ENCODE measurements around the gene DMC1.

DMC1 gene

GRCh38 chr22:38566726-38567504 lies 3.1 kb downstream of the DMC1 start:
- DNase-seq = no peak
- Histone ChIP-seq H3K9ac (ENCODE audit: low read length) (no peak overlapping the region), H2BK15ac (ENCODE audit: low read depth, poor library complexity, severe bottlenecking) (no peak overlapping the region), H3K4me1 (ENCODE audit: control insufficient read depth, insufficient read depth, low read depth, low read length) (peaks cover 8% of the 10 kb centered on the region), H2BK5ac (ENCODE audit: low read depth, low read length, poor library complexity, severe bottlenecking) (no peak overlapping the region), H4K91ac (ENCODE audit: low read length) (no peak overlapping the region), H2BK12ac (ENCODE audit: low read length in 2 of 2) (no peak overlapping the region), H2BK120ac (ENCODE audit: low read depth, low read length) (no peak overlapping the region), H3K27ac (ENCODE audit: low read length, poor library complexity, severe bottlenecking) (no peak overlapping the region), H3K4ac (ENCODE audit: low read depth in 1 of 2, low read length in 2 of 2) (no peak overlapping the region), H3K27me3 (ENCODE audit: control insufficient read depth in 1 of 2, insufficient read depth in 1 of 2, low read length in 2 of 2) (no peaks in the 10 kb centered on the region), H3K79me1 (replicated peaks; ENCODE audit: low read length, poor library complexity, severe bottlenecking) (no peaks in the 10 kb centered on the region), H3K18ac (ENCODE audit: low read depth in 1 of 2, low read length in 2 of 2) (no peak overlapping the region), H3K23ac (ENCODE audit: low read length in 2 of 2) (no peak overlapping the region), H4K8ac (ENCODE audit: low read length) (no peak overlapping the region), H2AFZ (ENCODE audit: low read depth, low read length) (no peak overlapping the region), H3K14ac (ENCODE audit: low read length in 2 of 2) (no peak overlapping the region), H3K36me3 (ENCODE audit: control insufficient read depth in 1 of 2, insufficient read depth in 2 of 2, low read depth in 1 of 2, low read length in 2 of 2) (no peaks in the 10 kb centered on the region), H3K4me3 (ENCODE audit: insufficient read depth in 1 of 2, low read depth in 1 of 2, low read length in 2 of 2) (no peak overlapping the region), H3K9me3 (ENCODE audit: control insufficient read depth, low read length) (no peaks in the 10 kb centered on the region), H3K4me2 (ENCODE audit: low read length, poor library complexity, severe bottlenecking) (no peak overlapping the region), H2AK5ac (ENCODE audit: low read length, severe bottlenecking) (no peak overlapping the region)
- 71% methylated on average over 3 of the region's 3 CpGs for WGBS

GRCh38 chr22:38565441-38565840 lies 4.5 kb downstream of the DMC1 start:
- 100% methylated on average over 1 of the region's 1 CpG for WGBS
- Histone ChIP-seq H3K4me3 (ENCODE audit: insufficient read depth in 1 of 2, low read depth in 1 of 2, low read length in 2 of 2) (no peak overlapping the region), H3K9me3 (ENCODE audit: control insufficient read depth, low read length) (no peaks in the 10 kb centered on the region)

GRCh38 chr22:38564669-38565068 lies 5.3 kb downstream of the DMC1 start:
- H3K23ac ChIP-seq (ENCODE audit: low read length in 2 of 2) = no peak overlapping the region
- WGBS = 75% methylated on average over 1 of the region's 2 CpGs
- H2BK15ac ChIP-seq (ENCODE audit: low read depth, poor library complexity, severe bottlenecking) = no peak overlapping the region
- no peak overlapping the region for H2BK5ac ChIP-seq (ENCODE audit: low read depth, low read length, poor library complexity, severe bottlenecking)
- no peak overlapping the region for H3K4me2 ChIP-seq (ENCODE audit: low read length, poor library complexity, severe bottlenecking)
- no peak overlapping the region for H3K18ac ChIP-seq (ENCODE audit: low read depth in 1 of 2, low read length in 2 of 2)
- no peak overlapping the region for H3K27ac ChIP-seq (ENCODE audit: low read length, poor library complexity, severe bottlenecking)
- no peaks in the 10 kb centered on the region for H3K9me3 ChIP-seq (ENCODE audit: control insufficient read depth, low read length)
- H3K4ac ChIP-seq (ENCODE audit: low read depth in 1 of 2, low read length in 2 of 2) = no peak overlapping the region
- DNase-seq = no peak
- no peaks in the 10 kb centered on the region for H3K36me3 ChIP-seq (ENCODE audit: control insufficient read depth in 1 of 2, insufficient read depth in 2 of 2, low read depth in 1 of 2, low read length in 2 of 2)
- no peak overlapping the region for H4K91ac ChIP-seq (ENCODE audit: low read length)
- H3K4me3 ChIP-seq (ENCODE audit: insufficient read depth in 1 of 2, low read depth in 1 of 2, low read length in 2 of 2) = no peak overlapping the region
- H3K14ac ChIP-seq (ENCODE audit: low read length in 2 of 2) = no peak overlapping the region
- H4K8ac ChIP-seq (ENCODE audit: low read length) = no peak overlapping the region
- no peak overlapping the region for H2BK120ac ChIP-seq (ENCODE audit: low read depth, low read length)
- no peak overlapping the region for H2AK5ac ChIP-seq (ENCODE audit: low read length, severe bottlenecking)
- peaks cover 3% of the 10 kb centered on the region for H3K4me1 ChIP-seq (ENCODE audit: control insufficient read depth, insufficient read depth, low read depth, low read length)
- no peak overlapping the region for H2AFZ ChIP-seq (ENCODE audit: low read depth, low read length)
- H3K27me3 ChIP-seq (ENCODE audit: control insufficient read depth in 1 of 2, insufficient read depth in 1 of 2, low read length in 2 of 2) = no peaks in the 10 kb centered on the region
- H3K79me1 ChIP-seq (replicated peaks; ENCODE audit: low read length, poor library complexity, severe bottlenecking) = no peaks in the 10 kb centered on the region
- H3K9ac ChIP-seq (ENCODE audit: low read length) = no peak overlapping the region
- no peak overlapping the region for H2BK12ac ChIP-seq (ENCODE audit: low read length in 2 of 2)

More at GRCh38 chr22:38565441-38565840, 4.5 kb downstream of the DMC1 start:
- no peak overlapping the region for H2BK120ac ChIP-seq (ENCODE audit: low read depth, low read length)
- no peak overlapping the region for H3K4me2 ChIP-seq (ENCODE audit: low read length, poor library complexity, severe bottlenecking)
- no peak overlapping the region for H2BK5ac ChIP-seq (ENCODE audit: low read depth, low read length, poor library complexity, severe bottlenecking)
- H3K4me1 ChIP-seq (ENCODE audit: control insufficient read depth, insufficient read depth, low read depth, low read length) = peaks cover 6% of the 10 kb centered on the region
- no peak overlapping the region for H3K27ac ChIP-seq (ENCODE audit: low read length, poor library complexity, severe bottlenecking)
- no peak overlapping the region for H2AK5ac ChIP-seq (ENCODE audit: low read length, severe bottlenecking)
- H3K23ac ChIP-seq (ENCODE audit: low read length in 2 of 2) = no peak overlapping the region
- DNase-seq = no peak
- H4K8ac ChIP-seq (ENCODE audit: low read length) = no peak overlapping the region
- no peaks in the 10 kb centered on the region for H3K79me1 ChIP-seq (replicated peaks; ENCODE audit: low read length, poor library complexity, severe bottlenecking)
- no peak overlapping the region for H3K4ac ChIP-seq (ENCODE audit: low read depth in 1 of 2, low read length in 2 of 2)
- H2BK15ac ChIP-seq (ENCODE audit: low read depth, poor library complexity, severe bottlenecking) = no peak overlapping the region
- no peak overlapping the region for H3K9ac ChIP-seq (ENCODE audit: low read length)
- no peaks in the 10 kb centered on the region for H3K36me3 ChIP-seq (ENCODE audit: control insufficient read depth in 1 of 2, insufficient read depth in 2 of 2, low read depth in 1 of 2, low read length in 2 of 2)
- H2AFZ ChIP-seq (ENCODE audit: low read depth, low read length) = no peak overlapping the region
- H3K14ac ChIP-seq (ENCODE audit: low read length in 2 of 2) = no peak overlapping the region
- no peaks in the 10 kb centered on the region for H3K27me3 ChIP-seq (ENCODE audit: control insufficient read depth in 1 of 2, insufficient read depth in 1 of 2, low read length in 2 of 2)
- no peak overlapping the region for H4K91ac ChIP-seq (ENCODE audit: low read length)
- no peak overlapping the region for H2BK12ac ChIP-seq (ENCODE audit: low read length in 2 of 2)
- no peak overlapping the region for H3K18ac ChIP-seq (ENCODE audit: low read depth in 1 of 2, low read length in 2 of 2)

- H3K36me3 ChIP-seq (ENCODE audit: control insufficient read depth in 1 of 2, insufficient read depth in 2 of 2, low read depth in 1 of 2, low read length in 2 of 2) = no peaks in the 10 kb centered on the region
- DNase-seq = no peak
- H3K4me1 ChIP-seq (ENCODE audit: control insufficient read depth, insufficient read depth, low read depth, low read length) = no peaks in the 10 kb centered on the region
These were observed 15.7 kb downstream of the DMC1 start for GRCh38 chr22:38554281-38554680.

More at GRCh38 chr22:38554281-38554680, 15.7 kb downstream of the DMC1 start:
- Histone ChIP-seq H3K9me3 (ENCODE audit: control insufficient read depth, low read length) (no peaks in the 10 kb centered on the region), H3K4me2 (ENCODE audit: low read length, poor library complexity, severe bottlenecking) (no peak overlapping the region), H2BK5ac (ENCODE audit: low read depth, low read length, poor library complexity, severe bottlenecking) (no peak overlapping the region), H2BK120ac (ENCODE audit: low read depth, low read length) (no peak overlapping the region), H3K4me3 (ENCODE audit: insufficient read depth in 1 of 2, low read depth in 1 of 2, low read length in 2 of 2) (no peak overlapping the region), H3K27ac (ENCODE audit: low read length, poor library complexity, severe bottlenecking) (no peak overlapping the region), H3K14ac (ENCODE audit: low read length in 2 of 2) (no peak overlapping the region), H2AFZ (ENCODE audit: low read depth, low read length) (no peak overlapping the region), H2BK12ac (ENCODE audit: low read length in 2 of 2) (no peak overlapping the region), H3K79me1 (replicated peaks; ENCODE audit: low read length, poor library complexity, severe bottlenecking) (no peaks in the 10 kb centered on the region), H3K27me3 (ENCODE audit: control insufficient read depth in 1 of 2, insufficient read depth in 1 of 2, low read length in 2 of 2) (no peaks in the 10 kb centered on the region), H3K23ac (ENCODE audit: low read length in 2 of 2) (no peak overlapping the region), H4K91ac (ENCODE audit: low read length) (no peak overlapping the region), H3K18ac (ENCODE audit: low read depth in 1 of 2, low read length in 2 of 2) (no peak overlapping the region), H2BK15ac (ENCODE audit: low read depth, poor library complexity, severe bottlenecking) (no peak overlapping the region), H2AK5ac (ENCODE audit: low read length, severe bottlenecking) (no peak overlapping the region), H4K8ac (ENCODE audit: low read length) (no peak overlapping the region), H3K9ac (ENCODE audit: low read length) (no peak overlapping the region), H3K4ac (ENCODE audit: low read depth in 1 of 2, low read length in 2 of 2) (no peak overlapping the region)
- 89% methylated on average over 1 of the region's 3 CpGs for WGBS
